ENCODE measurements around the gene MTNR1B.

DNA sequence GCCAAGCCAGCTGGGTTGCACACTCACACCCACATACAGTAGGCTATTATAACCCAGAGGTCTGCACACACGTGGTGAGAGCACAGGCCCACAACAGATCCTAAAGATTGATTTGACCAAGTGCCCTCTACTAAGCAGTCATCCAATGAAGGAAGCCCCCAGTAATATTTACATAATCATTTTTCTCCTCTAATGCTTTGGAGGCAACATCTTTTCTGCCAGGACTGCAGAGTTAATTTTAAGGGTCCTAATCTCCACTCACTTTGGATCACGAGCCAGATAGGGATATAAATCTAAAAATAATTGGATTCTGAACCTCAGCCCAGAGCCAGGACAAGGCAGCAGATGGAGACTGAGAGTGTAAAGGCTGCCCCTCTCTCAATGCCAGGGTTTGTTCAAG, 49.1 kb upstream of the MTNR1B start:
- TF ChIP-seq EZH2 (IDR thresholded peaks at IDR 0.05; ENCODE audit: borderline replicate concordance, low read depth, low read length, poor library complexity, severe bottlenecking): no peak
- TF ChIP-seq, protein P1, sequence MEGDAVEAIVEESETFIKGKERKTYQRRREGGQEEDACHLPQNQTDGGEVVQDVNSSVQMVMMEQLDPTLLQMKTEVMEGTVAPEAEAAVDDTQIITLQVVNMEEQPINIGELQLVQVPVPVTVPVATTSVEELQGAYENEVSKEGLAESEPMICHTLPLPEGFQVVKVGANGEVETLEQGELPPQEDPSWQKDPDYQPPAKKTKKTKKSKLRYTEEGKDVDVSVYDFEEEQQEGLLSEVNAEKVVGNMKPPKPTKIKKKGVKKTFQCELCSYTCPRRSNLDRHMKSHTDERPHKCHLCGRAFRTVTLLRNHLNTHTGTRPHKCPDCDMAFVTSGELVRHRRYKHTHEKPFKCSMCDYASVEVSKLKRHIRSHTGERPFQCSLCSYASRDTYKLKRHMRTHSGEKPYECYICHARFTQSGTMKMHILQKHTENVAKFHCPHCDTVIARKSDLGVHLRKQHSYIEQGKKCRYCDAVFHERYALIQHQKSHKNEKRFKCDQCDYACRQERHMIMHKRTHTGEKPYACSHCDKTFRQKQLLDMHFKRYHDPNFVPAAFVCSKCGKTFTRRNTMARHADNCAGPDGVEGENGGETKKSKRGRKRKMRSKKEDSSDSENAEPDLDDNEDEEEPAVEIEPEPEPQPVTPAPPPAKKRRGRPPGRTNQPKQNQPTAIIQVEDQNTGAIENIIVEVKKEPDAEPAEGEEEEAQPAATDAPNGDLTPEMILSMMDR (conservative IDR thresholded peaks at IDR 0.05; ENCODE audit: low read depth, low read length): no peak

Data from A673 (cell line).